ENCODE results near the gene SSX3.

The SSX3 gene

GRCh38 chrX:48306175-48306574 is 50.3 kb downstream of the SSX3 start:
- no peaks in the 10 kb centered on the region for H3K27me3 ChIP-seq (ENCODE audit: insufficient read depth, low read depth, severe bottlenecking)
- no peaks in the 10 kb centered on the region for H3K9me3 ChIP-seq (ENCODE audit: severe bottlenecking)
- H3K36me3 ChIP-seq: no peaks in the 10 kb centered on the region
- H3K27ac ChIP-seq: no peak overlapping the region
- no peak overlapping the region for H3K4me3 ChIP-seq (ENCODE audit: low read depth, low read length)
- no peak for DNase-seq
- TF ChIP-seq CTCF (IDR thresholded peaks at IDR 0.05; ENCODE audit: low read depth, low read length): no peak

Measured in WERI-Rb-1 (cell line).